K562 (cell line): ENCODE results near the gene ZNF45. TPM values are rescaled to one million over a fixed set of nuclear protein-coding genes. Genes with fewer than 3 reads are reported as not detected.

Experiments used
- ATF6 ChIP-seq: sonication (generic); formaldehyde crosslinking; IDR thresholded peaks from 2 replicates; pipeline ENCODE4 v1.4.0; 2020; ENCODE audit warnings: mild to moderate bottlenecking, missing genetic modification reagents
- CBX1 ChIP-seq: sonication (generic); IDR thresholded peaks from 2 replicates; pipeline ENCODE4 v1.6.1; 2016; ENCODE audit warnings: antibody characterized with exemption, low read depth, mild to moderate bottlenecking
- CC2D1A ChIP-seq: fragments of 450-650 bp; IDR thresholded peaks from 2 replicates; pipeline ENCODE4 v1.6.1; 2017; ENCODE audit warnings: mild to moderate bottlenecking
- CHD2 ChIP-seq: IDR thresholded peaks from 2 replicates; pipeline ENCODE4 v1.6.1; 2011; ENCODE audit warnings: low read depth, low read length
- IRF1 ChIP-seq: sonication (generic); formaldehyde crosslinking; IDR thresholded peaks from 2 replicates; pipeline ENCODE4 v1.8.0; 2022; ENCODE audit warnings: missing genetic modification reagents, mild to moderate bottlenecking, borderline replicate concordance
- NBN ChIP-seq: fragments of 450-650 bp; IDR thresholded peaks from 2 replicates; pipeline ENCODE4 v1.6.1; 2016; ENCODE audit warnings: low read depth, mild to moderate bottlenecking
- NFRKB ChIP-seq: fragments of 450-650 bp; IDR thresholded peaks from 2 replicates; pipeline ENCODE4 v1.6.1; 2016; ENCODE audit warnings: low read depth
- PTBP1 ChIP-seq: fragments of 200-400 bp; formaldehyde crosslinking; IDR thresholded peaks from 2 replicates; pipeline ENCODE4 v1.6.1; 2017; ENCODE audit warnings: low read depth, low read length
- RNF2 ChIP-seq: sonication (generic); IDR thresholded peaks from 2 replicates; pipeline ENCODE4 v1.6.1; 2016
- SLC30A9 ChIP-seq: fragments of 250-450 bp; sonication (Bioruptor Pico); IDR thresholded peaks from 2 replicates; pipeline ENCODE4 v1.8.0; 2022; ENCODE audit warnings: mild to moderate bottlenecking, moderate library complexity
- TAF1 ChIP-seq: IDR thresholded peaks from 2 replicates; pipeline ENCODE4 v1.6.1; 2011; ENCODE audit warnings: mild to moderate bottlenecking, low read length, moderate library complexity; ENCODE audit not compliant: insufficient read depth, control insufficient read depth, severe bottlenecking; ENCODE audit errors: extremely low read depth
- TCF7L2 ChIP-seq: fragments of 150-350 bp; IDR thresholded peaks from 2 replicates; pipeline ENCODE4 v1.6.1; 2016; ENCODE audit warnings: low read depth, mild to moderate bottlenecking, low read length, moderate library complexity
- TCFL5 ChIP-seq: fragments of 250-450 bp; sonication (Bioruptor Pico); conservative IDR thresholded peaks from 2 replicates; pipeline ENCODE4 v1.6.1; 2021; ENCODE audit warnings: mild to moderate bottlenecking, moderate library complexity, matching md5 sums
- YY1 ChIP-seq, 3 experiments: IDR thresholded peaks; 2 replicates each; pipeline ENCODE4 v1.6.1; 2011; ENCODE audit warnings: low read length in 2 of 3, mild to moderate bottlenecking in 2 of 3, moderate library complexity in 2 of 3, borderline replicate concordance in 1 of 3, control low read depth in 1 of 3, low read depth in 1 of 3; ENCODE audit not compliant: insufficient read depth in 3 of 3, insufficient replicate concordance in 2 of 3, control insufficient read depth in 1 of 3, insufficient read length in 1 of 3; ENCODE audit errors: extremely low read depth in 1 of 3
- ZBTB5 ChIP-seq: fragments of 450-650 bp; IDR thresholded peaks from 2 replicates; pipeline ENCODE4 v1.6.1; 2017; ENCODE audit warnings: antibody characterized with exemption
- ZEB2 ChIP-seq: fragments of 450-650 bp; IDR thresholded peaks from 2 replicates; pipeline ENCODE4 v1.6.1; 2016
- ZNF143 ChIP-seq: sonication (generic); formaldehyde crosslinking; IDR thresholded peaks from 2 replicates; pipeline ENCODE4 v1.9.0; 2022; ENCODE audit warnings: mild to moderate bottlenecking, missing genetic modification reagents
- ZNF23 ChIP-seq: fragments of 250-450 bp; sonication (Bioruptor Pico); IDR thresholded peaks from 2 replicates; pipeline ENCODE4 v1.4.0; 2020; ENCODE audit warnings: mild to moderate bottlenecking
- ZNF592 ChIP-seq: fragments of 450-650 bp; IDR thresholded peaks from 2 replicates; pipeline ENCODE4 v1.6.1; 2017; ENCODE audit warnings: antibody characterized with exemption, mild to moderate bottlenecking
- polyA plus RNA-seq, 8 experiments: library from polyadenylated mRNA; depleted of rRNA in 4 of 8; stranded (reverse) in 5 of 8; unstranded in 3 of 8; fragments of >200 nt; fragmentation: Nextera tagmentation in 2 of 8; fragmentation: Illumina TruSeq in 1 of 8; extraction: Ambion mirVana in 2 of 8; extraction: Trizol in 1 of 8; gene quantifications; 2 replicates each; pipeline versions ENCODE4 v1.2.1 to v1.2.3, GENCODE V29; 2011 to 2014; ENCODE audit warnings: inconsistent platforms in 1 of 8, missing spikeins in 1 of 8
- total RNA-seq, 7 experiments: library from RNA; depleted of rRNA in 6 of 7; stranded (reverse); fragments of >200 nt in 6 of 7; fragmentation: Illumina TruSeq in 2 of 7; extraction: Trizol in 2 of 7; gene quantifications; 2 replicates each; pipeline versions ENCODE4 v1.2.1 to v1.2.3, GENCODE V29; 2011 to 2021; ENCODE audit warnings: low replicate concordance in 1 of 7

ZNF45 gene
- total and polyA plus RNA-seq, 9 of the 15 experiments (the other 6 are each of a cell fraction or from before 2014, with no cell fraction given), result 2.6 to 10.6 (median 9.4) TPM

GRCh38 chr19:43950834-43951645, 16.0 kb upstream of the ZNF45 start, which contains the start of gene ZNF221 (continued):
- no peak for TF ChIP-seq ATF6
- 0 out of 2 replicates have a peak, but pooled peaks have one; percentile 24 for TF ChIP-seq NFRKB
- peak; percentile 53; the same call in 1 of the 2 replicates for TF ChIP-seq ZEB2
- TF ChIP-seq CC2D1A, result peak; percentile 93
- 0 out of 2 replicates have a peak, but pooled peaks have one; percentile 20 for TF ChIP-seq RNF2
- TF ChIP-seq CBX1, result peak; percentile 97
- TF ChIP-seq TCF7L2, result peak; percentile 68; the same call in 1 of the 2 replicates
- TF ChIP-seq SLC30A9, result no peak
- TF ChIP-seq PTBP1, result no peak
- peak; percentile 72 for TF ChIP-seq ZNF592
- no peak for TF ChIP-seq NBN
- no peak for TF ChIP-seq CHD2
- no peak for TF ChIP-seq ZNF23 (CRISPR knock-in tag)
- no peak for TF ChIP-seq IRF1 (CRISPR knock-in tag)
- peak; percentile 91 for TF ChIP-seq ZNF143 (CRISPR knock-in tag)
- TF ChIP-seq YY1 (IDR thresholded peaks at IDR 0.05; ENCODE audit: borderline replicate concordance in 1 of 3, control insufficient read depth in 1 of 3, extremely low read depth in 1 of 3, insufficient read depth in 3 of 3, insufficient read length in 1 of 3, insufficient replicate concordance in 2 of 3, low read depth in 1 of 3, low read length in 2 of 3), result peak in 2 of 3 experiments; percentile 27 to 62
- no peak for TF ChIP-seq TCFL5 (CRISPR knock-in tag)
- no peak for TF ChIP-seq TAF1
- TF ChIP-seq ZBTB5, result no peak
